Measurements from ENCODE around the gene FSTL4. TPM values are rescaled to one million over a fixed set of nuclear protein-coding genes. Genes with fewer than 3 reads are reported as not detected.

Gene FSTL4
- total and polyA plus RNA-seq, 2 of the 4 experiments (the other 2 are of a cell fraction) = 0.18 TPM; not detected in 1

DNA sequence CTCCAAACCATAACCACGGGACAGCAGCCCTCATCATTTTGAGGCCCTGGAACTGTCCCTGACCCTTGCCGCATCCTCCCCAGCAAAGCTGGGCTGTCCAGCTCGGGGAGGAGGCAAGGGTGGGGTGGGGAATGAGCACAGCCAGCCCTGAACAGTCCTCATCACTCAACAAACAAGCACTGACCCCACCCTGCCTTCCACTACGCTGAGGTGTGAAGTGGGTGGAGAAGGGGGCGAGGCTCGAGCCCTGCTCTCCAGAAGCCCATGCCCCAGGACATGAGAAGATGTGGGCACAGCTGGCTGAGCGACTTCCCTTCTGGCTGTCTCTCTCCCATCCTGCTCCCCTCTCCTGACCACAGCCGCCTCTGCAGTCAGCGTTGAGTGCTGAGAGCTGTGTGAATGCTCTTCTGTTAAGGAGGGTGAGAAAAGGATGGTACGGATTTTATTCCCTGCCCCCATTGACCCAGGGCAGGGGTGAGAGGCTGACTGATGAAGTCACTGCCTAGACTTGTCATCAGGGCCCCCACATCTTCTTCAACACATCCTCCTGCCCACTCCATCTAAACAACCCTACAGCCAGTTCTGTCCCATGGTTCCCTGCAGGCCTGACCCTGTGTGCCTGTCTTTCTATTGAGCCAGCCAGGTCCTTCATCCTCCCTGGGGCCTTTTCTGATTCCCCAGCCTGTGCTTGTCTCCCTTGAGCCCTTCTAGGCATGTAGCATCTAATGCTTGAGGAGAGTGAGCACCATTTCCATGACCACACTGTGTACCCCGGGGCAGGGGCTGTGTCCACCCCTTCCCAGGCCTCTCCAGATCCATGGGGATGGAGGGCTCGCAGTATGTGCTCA is 276.0 kb downstream of the FSTL4 start:
- in situ Hi-C loops (cut with MboI; ENCODE audit: low sequenced_read_pairs) (no loop called here), dilution Hi-C loops (cut with HindIII; ENCODE audit: low sequenced_read_pairs, unreplicated experiment) (no loop called here), intact Hi-C loops (cut with micrococcal nuclease) (no loop called here)
- no peak overlapping the region for H3K56ac ChIP-seq (ENCODE audit: extremely low read depth, insufficient read depth, low read length)
- no peak for ATAC-seq (ENCODE audit: low read depth)
- no peak overlapping the region for H3K4me2 ChIP-seq (ENCODE audit: low read depth, low read length)
- H3K18ac ChIP-seq (ENCODE audit: low read depth, low read length) = no peak overlapping the region
- no peak overlapping the region for H4K8ac ChIP-seq (ENCODE audit: low read depth in 2 of 2, low read length in 2 of 2)
- H3K9ac ChIP-seq (ENCODE audit: low read depth, low read length) = no peak overlapping the region
- DNase-seq = no peak
- BruUV-seq (replicated peaks) = no TSS peak
- no peaks in the 10 kb centered on the region for H3K4me1 ChIP-seq (ENCODE audit: control insufficient read depth, insufficient read depth, low read length)
- H3K14ac ChIP-seq (replicated peaks; ENCODE audit: low read depth, low read length) = no peak overlapping the region
- no peak overlapping the region for H3K23ac ChIP-seq (ENCODE audit: low read depth, low read length)
- H2AFZ ChIP-seq (replicated peaks; ENCODE audit: low read length, poor library complexity) = no peak overlapping the region
- no peak overlapping the region for H2BK5ac ChIP-seq (ENCODE audit: low read depth, low read length, poor library complexity, severe bottlenecking)
- no peak overlapping the region for H2BK15ac ChIP-seq (ENCODE audit: low read depth, low read length)
- H2AK9ac ChIP-seq (replicated peaks; ENCODE audit: low read depth, low read length, poor library complexity) = no peak overlapping the region
- no peak overlapping the region for H3K4me3 ChIP-seq (ENCODE audit: insufficient read depth, low read depth, low read length)
- no peak overlapping the region for H3K27ac ChIP-seq (ENCODE audit: insufficient read depth, low read length)
- H4K20me1 ChIP-seq (ENCODE audit: insufficient read depth, low read length) = no peaks in the 10 kb centered on the region
- TF ChIP-seq MAZ (IDR thresholded peaks at IDR 0.05; ENCODE audit: borderline replicate concordance, low read depth, low read length) (no peak), SMC3 (IDR thresholded peaks at IDR 0.05; ENCODE audit: low read depth, low read length) (no peak), MAFK (IDR thresholded peaks at IDR 0.05; ENCODE audit: low read depth, low read length) (no peak), RFX5 (IDR thresholded peaks at IDR 0.05; ENCODE audit: low read depth, low read length) (no peak), RAD21 (IDR thresholded peaks at IDR 0.05; ENCODE audit: low read length) (no peak), CHD1 (IDR thresholded peaks at IDR 0.05; ENCODE audit: low read depth, low read length) (no peak), RCOR1 (IDR thresholded peaks at IDR 0.05; ENCODE audit: insufficient replicate concordance, low read length) (no peak), NFE2L2 (IDR thresholded peaks at IDR 0.05; ENCODE audit: low read depth, low read length) (no peak), CEBPB (IDR thresholded peaks at IDR 0.05; ENCODE audit: low read depth, low read length) (no peak), BHLHE40 (IDR thresholded peaks at IDR 0.05; ENCODE audit: low read depth, low read length) (no peak), MXI1 (IDR thresholded peaks at IDR 0.05; ENCODE audit: borderline replicate concordance, low read depth, low read length) (no peak), FOS (IDR thresholded peaks at IDR 0.05; ENCODE audit: low read depth, low read length) (no peak), POLR2A (IDR thresholded peaks at IDR 0.05; ENCODE audit: low read depth, low read length) (no peak)
- TF ChIP-seq, protein P1, sequence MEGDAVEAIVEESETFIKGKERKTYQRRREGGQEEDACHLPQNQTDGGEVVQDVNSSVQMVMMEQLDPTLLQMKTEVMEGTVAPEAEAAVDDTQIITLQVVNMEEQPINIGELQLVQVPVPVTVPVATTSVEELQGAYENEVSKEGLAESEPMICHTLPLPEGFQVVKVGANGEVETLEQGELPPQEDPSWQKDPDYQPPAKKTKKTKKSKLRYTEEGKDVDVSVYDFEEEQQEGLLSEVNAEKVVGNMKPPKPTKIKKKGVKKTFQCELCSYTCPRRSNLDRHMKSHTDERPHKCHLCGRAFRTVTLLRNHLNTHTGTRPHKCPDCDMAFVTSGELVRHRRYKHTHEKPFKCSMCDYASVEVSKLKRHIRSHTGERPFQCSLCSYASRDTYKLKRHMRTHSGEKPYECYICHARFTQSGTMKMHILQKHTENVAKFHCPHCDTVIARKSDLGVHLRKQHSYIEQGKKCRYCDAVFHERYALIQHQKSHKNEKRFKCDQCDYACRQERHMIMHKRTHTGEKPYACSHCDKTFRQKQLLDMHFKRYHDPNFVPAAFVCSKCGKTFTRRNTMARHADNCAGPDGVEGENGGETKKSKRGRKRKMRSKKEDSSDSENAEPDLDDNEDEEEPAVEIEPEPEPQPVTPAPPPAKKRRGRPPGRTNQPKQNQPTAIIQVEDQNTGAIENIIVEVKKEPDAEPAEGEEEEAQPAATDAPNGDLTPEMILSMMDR (conservative IDR thresholded peaks at IDR 0.05; ENCODE audit: low read depth, low read length) = no peak
- TF ChIP-seq, protein P2, sequence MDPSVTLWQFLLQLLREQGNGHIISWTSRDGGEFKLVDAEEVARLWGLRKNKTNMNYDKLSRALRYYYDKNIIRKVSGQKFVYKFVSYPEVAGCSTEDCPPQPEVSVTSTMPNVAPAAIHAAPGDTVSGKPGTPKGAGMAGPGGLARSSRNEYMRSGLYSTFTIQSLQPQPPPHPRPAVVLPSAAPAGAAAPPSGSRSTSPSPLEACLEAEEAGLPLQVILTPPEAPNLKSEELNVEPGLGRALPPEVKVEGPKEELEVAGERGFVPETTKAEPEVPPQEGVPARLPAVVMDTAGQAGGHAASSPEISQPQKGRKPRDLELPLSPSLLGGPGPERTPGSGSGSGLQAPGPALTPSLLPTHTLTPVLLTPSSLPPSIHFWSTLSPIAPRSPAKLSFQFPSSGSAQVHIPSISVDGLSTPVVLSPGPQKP (IDR thresholded peaks at IDR 0.05; ENCODE audit: borderline replicate concordance, low read depth, low read length) = no peak
- TF ChIP-seq, protein P3, sequence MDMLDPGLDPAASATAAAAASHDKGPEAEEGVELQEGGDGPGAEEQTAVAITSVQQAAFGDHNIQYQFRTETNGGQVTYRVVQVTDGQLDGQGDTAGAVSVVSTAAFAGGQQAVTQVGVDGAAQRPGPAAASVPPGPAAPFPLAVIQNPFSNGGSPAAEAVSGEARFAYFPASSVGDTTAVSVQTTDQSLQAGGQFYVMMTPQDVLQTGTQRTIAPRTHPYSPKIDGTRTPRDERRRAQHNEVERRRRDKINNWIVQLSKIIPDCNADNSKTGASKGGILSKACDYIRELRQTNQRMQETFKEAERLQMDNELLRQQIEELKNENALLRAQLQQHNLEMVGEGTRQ (IDR thresholded peaks at IDR 0.05; ENCODE audit: low read depth, low read length) = no peak
- no peak overlapping the region for H4K5ac ChIP-seq (ENCODE audit: low read depth, low read length)
- H3K9me3 ChIP-seq (ENCODE audit: control insufficient read depth, insufficient read depth, low read length) = no peaks in the 10 kb centered on the region
- no peak overlapping the region for H4K91ac ChIP-seq (ENCODE audit: insufficient read depth, low read depth, low read length)
- H3K27me3 ChIP-seq (ENCODE audit: control insufficient read depth, insufficient read depth, low read length) = peaks cover 12% of the 10 kb centered on the region; the same call in 1 of the 2 replicates
- H2BK120ac ChIP-seq (ENCODE audit: low read depth, low read length) = no peak overlapping the region
- H3K9me1 ChIP-seq (ENCODE audit: insufficient read depth, low read length) = no peaks in the 10 kb centered on the region
- POLR2A ChIA-PET (ENCODE audit: unreplicated experiment) = no interaction called here
- H3K4ac ChIP-seq (ENCODE audit: low read depth, low read length) = no peak overlapping the region
- WGBS, 2 experiments (ENCODE audit: extremely low coverage in 2 of 2, insufficient read length in 1 of 2) = no CpG with 5 or more reads among the region's 12 CpGs
- no peak overlapping the region for H2BK20ac ChIP-seq (ENCODE audit: low read depth, low read length)
- H3K36me3 ChIP-seq (ENCODE audit: control insufficient read depth, insufficient read depth, low read length) = no peaks in the 10 kb centered on the region
- no peak overlapping the region for H2AK5ac ChIP-seq (ENCODE audit: low read depth, low read length)
- no peaks in the 10 kb centered on the region for H3K79me1 ChIP-seq (ENCODE audit: low read depth in 1 of 2, low read length in 2 of 2)
- CTCF ChIA-PET = no interaction called here

Data from IMR-90 (cell line).